ENCODE measurements around the gene STKLD1. TPM values are rescaled to one million over a fixed set of nuclear protein-coding genes. Genes with fewer than 3 reads are reported as not detected.

Gene STKLD1
- total RNA-seq, 1 donor from 2014 or later, result 0.64 TPM

DNA sequence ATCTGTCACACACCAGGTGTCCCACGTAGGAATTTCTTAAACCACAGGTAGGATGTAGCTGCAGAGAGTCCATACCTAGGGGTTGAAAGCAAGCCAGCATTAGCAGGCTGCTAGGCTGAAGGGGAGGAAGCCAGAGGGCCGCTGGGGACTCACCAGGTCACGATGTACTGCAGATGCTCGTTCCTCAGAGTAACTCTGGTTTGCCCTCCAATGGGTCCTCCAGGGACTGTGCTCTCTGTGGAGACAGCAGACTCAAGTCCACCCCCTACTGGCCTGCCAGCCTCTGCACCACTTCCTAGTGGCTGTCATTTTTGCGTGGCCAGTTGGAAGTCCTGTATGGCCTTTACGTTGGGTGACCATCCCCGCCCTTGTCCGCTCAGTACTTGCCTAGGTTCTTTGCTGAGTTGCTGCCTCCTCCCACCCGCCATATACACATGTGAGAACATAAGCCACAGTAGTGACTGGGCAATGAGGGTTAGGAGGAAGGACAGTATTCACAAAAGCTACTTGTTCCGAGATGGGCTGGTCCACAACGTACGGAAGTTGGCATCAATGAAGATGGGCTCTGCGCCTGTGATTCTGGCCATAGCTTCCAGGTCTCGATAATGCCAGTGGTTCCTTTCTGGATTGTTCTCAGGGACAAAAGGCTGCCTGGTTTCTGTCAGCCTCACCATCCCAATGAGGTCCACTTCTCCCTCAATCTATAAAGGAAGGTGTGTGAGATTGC is 24.1 kb upstream of the STKLD1 start:
- peak; percentile 56 for DNase-seq (ENCODE audit: low spot score)
- peaks cover 15% of the 10 kb centered on the region for H3K4me1 Mint-ChIP-seq (ENCODE audit: unreplicated experiment)
- H3K27ac Mint-ChIP-seq (ENCODE audit: unreplicated experiment), result no peak overlapping the region
- peaks cover 15% of the 10 kb centered on the region for H3K27me3 Mint-ChIP-seq (ENCODE audit: unreplicated experiment)
- H3K4me3 Mint-ChIP-seq (ENCODE audit: unreplicated experiment), result peak overlapping the region; percentile 74
- peaks cover 39% of the 10 kb centered on the region for H3K36me3 Mint-ChIP-seq (ENCODE audit: low read depth, unreplicated experiment)
- no peaks in the 10 kb centered on the region for H3K9me3 Mint-ChIP-seq (ENCODE audit: unreplicated experiment)
- TF ChIP-seq, protein P1, sequence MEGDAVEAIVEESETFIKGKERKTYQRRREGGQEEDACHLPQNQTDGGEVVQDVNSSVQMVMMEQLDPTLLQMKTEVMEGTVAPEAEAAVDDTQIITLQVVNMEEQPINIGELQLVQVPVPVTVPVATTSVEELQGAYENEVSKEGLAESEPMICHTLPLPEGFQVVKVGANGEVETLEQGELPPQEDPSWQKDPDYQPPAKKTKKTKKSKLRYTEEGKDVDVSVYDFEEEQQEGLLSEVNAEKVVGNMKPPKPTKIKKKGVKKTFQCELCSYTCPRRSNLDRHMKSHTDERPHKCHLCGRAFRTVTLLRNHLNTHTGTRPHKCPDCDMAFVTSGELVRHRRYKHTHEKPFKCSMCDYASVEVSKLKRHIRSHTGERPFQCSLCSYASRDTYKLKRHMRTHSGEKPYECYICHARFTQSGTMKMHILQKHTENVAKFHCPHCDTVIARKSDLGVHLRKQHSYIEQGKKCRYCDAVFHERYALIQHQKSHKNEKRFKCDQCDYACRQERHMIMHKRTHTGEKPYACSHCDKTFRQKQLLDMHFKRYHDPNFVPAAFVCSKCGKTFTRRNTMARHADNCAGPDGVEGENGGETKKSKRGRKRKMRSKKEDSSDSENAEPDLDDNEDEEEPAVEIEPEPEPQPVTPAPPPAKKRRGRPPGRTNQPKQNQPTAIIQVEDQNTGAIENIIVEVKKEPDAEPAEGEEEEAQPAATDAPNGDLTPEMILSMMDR (IDR thresholded peaks at IDR 0.05; ENCODE audit: unreplicated experiment), result peak; percentile 46

DNA sequence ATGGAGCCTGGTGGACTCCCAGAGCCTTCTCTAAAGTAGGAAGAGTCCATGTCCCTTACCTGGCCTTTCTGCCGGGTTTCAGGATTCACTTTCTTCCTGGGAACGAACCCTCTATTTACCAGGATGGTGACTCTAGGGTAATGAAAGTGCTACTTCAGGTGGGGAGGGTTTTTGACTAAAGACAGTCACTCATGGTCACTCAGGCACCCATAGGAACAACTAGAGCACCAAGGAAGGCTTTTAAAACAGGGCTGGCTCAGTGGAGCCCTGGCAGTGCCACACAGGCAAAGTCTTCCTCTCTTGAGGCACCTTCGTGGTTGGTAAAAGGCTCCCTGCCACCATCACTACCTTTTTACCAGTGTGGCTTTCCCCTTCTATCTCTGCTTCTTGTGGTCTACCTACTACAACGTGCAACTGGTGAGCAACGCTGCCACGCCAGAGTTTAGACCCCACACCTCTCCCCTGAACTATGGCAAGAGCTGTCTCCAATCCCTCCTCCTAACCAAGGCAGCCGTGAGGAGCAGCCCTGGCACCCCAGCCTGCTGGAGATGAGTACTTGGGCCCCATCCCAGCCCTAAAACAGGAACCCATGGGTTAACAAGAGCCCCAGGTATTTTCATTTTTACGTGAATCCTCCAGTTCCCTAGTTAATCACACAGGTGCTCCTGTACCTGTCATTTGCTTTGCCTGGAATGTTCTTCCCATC is 23.4 kb upstream of the STKLD1 start:
- H3K36me3 Mint-ChIP-seq (ENCODE audit: low read depth, unreplicated experiment), result peaks cover 41% of the 10 kb centered on the region
- no peaks in the 10 kb centered on the region for H3K9me3 Mint-ChIP-seq (ENCODE audit: unreplicated experiment)
- no peak overlapping the region for H3K27ac Mint-ChIP-seq (ENCODE audit: unreplicated experiment)
- H3K27me3 Mint-ChIP-seq (ENCODE audit: unreplicated experiment), result peaks cover 15% of the 10 kb centered on the region
- H3K4me1 Mint-ChIP-seq (ENCODE audit: unreplicated experiment), result peaks cover 17% of the 10 kb centered on the region
- no peak overlapping the region for H3K4me3 Mint-ChIP-seq (ENCODE audit: unreplicated experiment)
- TF ChIP-seq, protein P1 (IDR thresholded peaks at IDR 0.05; ENCODE audit: unreplicated experiment), result no peak
- no peak for DNase-seq (ENCODE audit: low spot score)

DNA sequence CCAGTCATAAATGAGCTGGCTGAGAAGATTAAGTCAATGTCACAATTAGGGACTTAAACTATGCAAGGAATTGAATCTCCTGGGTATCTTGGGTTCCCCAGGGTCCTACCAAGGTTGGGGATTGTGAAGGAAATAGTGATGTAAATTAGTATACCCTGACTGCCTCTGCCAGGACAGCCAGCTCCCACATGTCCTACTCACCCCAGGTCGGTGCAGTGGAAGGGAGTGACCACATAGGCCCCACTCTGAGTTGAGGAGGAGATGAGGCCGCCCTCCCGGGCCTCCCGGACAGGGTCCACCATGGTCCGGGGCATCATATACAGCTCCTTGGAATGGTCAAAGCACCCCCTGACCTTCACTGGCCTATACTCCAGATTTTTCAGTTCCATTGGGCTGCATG is 22.6 kb upstream of the STKLD1 start:
- H3K9me3 Mint-ChIP-seq (ENCODE audit: unreplicated experiment), result no peaks in the 10 kb centered on the region
- H3K27ac Mint-ChIP-seq (ENCODE audit: unreplicated experiment), result no peak overlapping the region
- TF ChIP-seq, protein P1 (IDR thresholded peaks at IDR 0.05; ENCODE audit: unreplicated experiment), result no peak
- no peak overlapping the region for H3K4me3 Mint-ChIP-seq (ENCODE audit: unreplicated experiment)
- peaks cover 48% of the 10 kb centered on the region for H3K36me3 Mint-ChIP-seq (ENCODE audit: low read depth, unreplicated experiment)
- no peak for DNase-seq (ENCODE audit: low spot score)
- H3K4me1 Mint-ChIP-seq (ENCODE audit: unreplicated experiment), result peaks cover 15% of the 10 kb centered on the region
- peaks cover 17% of the 10 kb centered on the region for H3K27me3 Mint-ChIP-seq (ENCODE audit: unreplicated experiment)

DNA sequence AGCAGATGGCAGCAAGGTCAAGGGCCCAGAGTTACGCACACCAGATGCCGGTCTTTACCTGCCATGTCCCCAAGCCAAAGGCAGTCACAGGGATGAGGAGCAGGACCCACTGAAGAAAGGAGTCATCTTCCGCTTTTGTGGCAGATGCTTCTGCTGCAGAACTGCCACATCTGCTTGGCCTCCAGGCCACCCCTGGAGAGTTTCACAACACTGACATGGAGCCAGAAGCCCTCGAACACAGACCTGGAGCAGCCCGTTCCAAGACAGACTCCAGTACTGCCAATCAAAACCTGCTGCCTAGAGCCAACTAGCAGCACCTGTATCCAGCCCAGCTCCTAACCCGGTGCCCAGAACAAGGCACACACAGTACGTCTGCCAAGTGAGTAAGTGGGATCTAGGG is 21.4 kb upstream of the STKLD1 start:
- Mint-ChIP-seq H3K4me3 (ENCODE audit: unreplicated experiment) (peak overlapping the region; percentile 98), H3K27ac (ENCODE audit: unreplicated experiment) (no peak overlapping the region), H3K4me1 (ENCODE audit: unreplicated experiment) (peaks cover 6% of the 10 kb centered on the region), H3K27me3 (ENCODE audit: unreplicated experiment) (peaks cover 5% of the 10 kb centered on the region), H3K9me3 (ENCODE audit: unreplicated experiment) (no peaks in the 10 kb centered on the region), H3K36me3 (ENCODE audit: low read depth, unreplicated experiment) (peaks cover 39% of the 10 kb centered on the region)
- TF ChIP-seq, protein P1 (IDR thresholded peaks at IDR 0.05; ENCODE audit: unreplicated experiment), result no peak
- DNase-seq (ENCODE audit: low spot score), result no peak

DNA sequence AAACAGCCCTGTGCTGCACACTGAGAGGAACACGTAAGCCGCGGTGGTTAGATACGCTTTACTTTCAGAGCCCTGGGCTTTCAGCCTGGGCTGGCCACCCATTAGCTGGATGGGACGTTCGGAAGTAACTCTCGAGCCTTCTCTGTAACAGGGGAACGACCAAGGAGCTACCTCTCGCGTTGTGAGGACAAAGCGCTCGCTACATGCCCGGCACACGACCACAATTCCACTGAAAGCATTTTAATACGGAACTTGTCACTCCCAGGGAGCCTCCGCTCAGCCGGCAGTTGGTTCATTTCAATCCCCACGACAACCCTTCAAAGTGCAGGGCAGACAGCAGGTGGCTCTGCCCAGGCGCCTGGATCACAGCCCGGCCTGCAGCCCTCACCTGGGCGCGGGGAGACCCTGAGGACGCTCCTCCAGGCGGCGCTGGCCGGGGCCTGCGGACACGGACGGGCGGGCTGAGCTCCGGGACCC is 20.2 kb upstream of the STKLD1 start:
- peak; percentile 27 for DNase-seq (ENCODE audit: low spot score)

More for the DNA sequence above, 20.2 kb upstream of the STKLD1 start:
- no peaks in the 10 kb centered on the region for H3K9me3 Mint-ChIP-seq (ENCODE audit: unreplicated experiment)
- peaks cover 5% of the 10 kb centered on the region for H3K27me3 Mint-ChIP-seq (ENCODE audit: unreplicated experiment)
- H3K36me3 Mint-ChIP-seq (ENCODE audit: low read depth, unreplicated experiment), result peaks cover 34% of the 10 kb centered on the region
- peak overlapping the region; percentile 98 for H3K4me3 Mint-ChIP-seq (ENCODE audit: unreplicated experiment)
- TF ChIP-seq, protein P1 (IDR thresholded peaks at IDR 0.05; ENCODE audit: unreplicated experiment), result no peak
- peaks cover 6% of the 10 kb centered on the region for H3K4me1 Mint-ChIP-seq (ENCODE audit: unreplicated experiment)
- peak overlapping the region; percentile 81 for H3K27ac Mint-ChIP-seq (ENCODE audit: unreplicated experiment)

Data from endothelial cell (in vitro differentiated cells).